Measurements from ENCODE around the gene ASAH2B. TPM values are rescaled to one million over a fixed set of nuclear protein-coding genes. Genes with fewer than 3 reads are reported as not detected.
A peak's percentile ranks its signal among the peaks of the same experiment; 100 is the strongest.
"Not testable (repeated sequence)": the region's sequence is repeated elsewhere in the genome, so short reads cannot be mapped to it uniquely, and the experiment has no call there.

Gene ASAH2B
- 5.7 and 7.7 TPM in 2 replicates for total RNA-seq (2014; rRNA removed; shearing (Covaris generic))

- Histone ChIP-seq H3K27ac (peak within 1 kb of the TSS; percentile 56), H3K4me1 (replicated peaks) (peaks cover 5% of the 10 kb centered on the region), H3K27me3 (replicated peaks) (no peaks in the 10 kb centered on the region), H3K9me3 (replicated peaks) (no peaks in the 10 kb centered on the region), H3K36me3 (no peaks in the 10 kb centered on the region), H3K4me3 (peak within 1 kb of the TSS; percentile 62)
- peak; percentile 82 to 85 for DNase-seq (ENCODE audit: low read depth in 1 of 2, low spot score in 2 of 2)
Measured at GRCh38 chr10:50739618-50740292, at the start of gene ASAH2B. ASAH2B (plus strand) TSS chr10:50739936; CDS start chr10:50745131, 5,195 bp downstream.

GRCh38 chr10:50697819-50698218 lies 41.9 kb upstream of the ASAH2B start:
- not testable (repeated sequence) for H3K9me3 ChIP-seq (replicated peaks); H3K27ac ChIP-seq; H3K4me3 ChIP-seq; H3K4me1 ChIP-seq (replicated peaks); DNase-seq (ENCODE audit: low read depth in 1 of 2, low spot score in 2 of 2); H3K36me3 ChIP-seq; H3K27me3 ChIP-seq (replicated peaks)

DNA sequence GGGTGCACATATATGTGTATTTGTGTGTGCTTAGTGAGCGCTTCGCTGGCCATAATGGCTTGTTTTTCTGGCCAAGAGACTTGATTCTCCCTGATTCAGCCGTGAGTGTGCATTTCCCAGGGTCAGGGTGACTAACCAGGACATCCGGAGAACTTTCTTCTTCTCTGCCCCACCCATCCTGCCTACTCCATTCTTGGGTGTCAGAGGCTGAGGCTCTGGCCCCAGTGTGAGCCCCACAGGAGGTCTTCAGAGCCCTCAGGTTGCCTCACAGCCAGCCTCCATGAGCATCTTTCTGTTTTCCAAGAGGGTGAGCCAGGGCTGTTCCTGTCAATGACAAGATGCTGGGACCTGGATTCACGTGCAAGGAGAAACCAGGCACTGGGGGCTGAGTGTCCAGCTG lies 37.8 kb upstream of the ASAH2B start:
- not testable (repeated sequence) for H3K27ac ChIP-seq; H3K27me3 ChIP-seq (replicated peaks); H3K9me3 ChIP-seq (replicated peaks); H3K4me3 ChIP-seq; H3K4me1 ChIP-seq (replicated peaks); DNase-seq (ENCODE audit: low read depth in 1 of 2, low spot score in 2 of 2); H3K36me3 ChIP-seq

DNA sequence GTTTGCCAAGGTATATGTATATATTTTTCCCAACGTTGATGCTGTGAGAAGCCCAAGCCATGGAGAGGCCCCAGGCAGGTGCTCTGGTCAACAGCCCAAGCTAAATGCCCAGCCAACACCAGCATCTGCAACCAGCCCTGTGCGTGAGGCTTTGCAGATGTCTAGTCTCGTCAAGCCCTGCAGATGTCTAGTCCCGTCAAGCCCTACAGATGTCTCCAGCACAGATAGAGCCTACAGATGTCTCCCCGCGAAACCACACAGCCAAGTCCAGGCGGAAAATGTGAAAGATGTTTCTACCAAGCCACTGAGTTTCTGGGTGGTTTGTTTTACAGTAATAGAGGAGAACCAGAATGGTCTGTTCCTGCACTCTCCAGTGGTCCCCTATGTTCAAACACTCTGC lies 36.7 kb upstream of the ASAH2B start:
- H3K27me3 ChIP-seq (replicated peaks); H3K4me3 ChIP-seq; H3K27ac ChIP-seq; H3K9me3 ChIP-seq (replicated peaks); H3K4me1 ChIP-seq (replicated peaks); H3K36me3 ChIP-seq; DNase-seq (ENCODE audit: low read depth in 1 of 2, low spot score in 2 of 2): not testable (repeated sequence)

DNA sequence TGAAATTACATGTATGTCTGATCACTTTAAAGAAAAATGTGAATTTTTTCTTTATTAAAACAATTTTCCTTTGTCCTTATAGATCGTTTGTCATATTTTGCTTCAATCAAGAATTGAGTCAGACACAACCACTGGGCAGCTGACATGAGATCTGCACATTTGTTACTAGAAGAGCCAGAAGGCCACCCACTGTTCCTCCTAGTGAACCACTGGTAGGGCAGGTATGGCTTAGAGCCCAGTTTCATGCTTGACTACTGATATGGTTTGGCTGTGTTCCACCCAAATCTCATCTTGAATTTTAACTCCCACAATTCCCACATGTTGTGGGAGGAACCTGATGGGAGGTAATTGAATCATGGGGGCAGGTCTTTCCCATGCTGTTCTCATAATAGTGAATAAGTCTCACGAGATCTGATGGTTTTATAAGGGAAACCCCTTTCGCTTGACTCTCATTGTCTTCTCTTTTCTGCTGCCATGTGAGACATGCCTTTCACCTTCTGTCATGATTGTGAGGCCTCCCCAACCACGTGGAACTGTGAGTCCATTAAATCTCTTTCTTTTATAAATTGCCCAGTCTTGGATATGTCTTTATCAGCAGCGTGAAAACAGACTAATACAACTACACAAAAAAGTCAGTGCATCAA lies 35.2 kb upstream of the ASAH2B start:
- H3K27me3 ChIP-seq (replicated peaks); H3K4me3 ChIP-seq; H3K4me1 ChIP-seq (replicated peaks); DNase-seq (ENCODE audit: low read depth in 1 of 2, low spot score in 2 of 2); H3K27ac ChIP-seq; H3K36me3 ChIP-seq; H3K9me3 ChIP-seq (replicated peaks): not testable (repeated sequence)

- H3K27ac ChIP-seq; DNase-seq (ENCODE audit: low read depth in 1 of 2, low spot score in 2 of 2); H3K4me3 ChIP-seq; H3K36me3 ChIP-seq; H3K4me1 ChIP-seq (replicated peaks); H3K9me3 ChIP-seq (replicated peaks); H3K27me3 ChIP-seq (replicated peaks): not testable (repeated sequence)
Measured at GRCh38 chr10:50706006-50706405, 33.7 kb upstream of the ASAH2B start.

- H3K9me3 ChIP-seq (replicated peaks); H3K27me3 ChIP-seq (replicated peaks); H3K4me3 ChIP-seq; H3K27ac ChIP-seq; H3K4me1 ChIP-seq (replicated peaks); H3K36me3 ChIP-seq; DNase-seq (ENCODE audit: low read depth in 1 of 2, low spot score in 2 of 2): not testable (repeated sequence)
Measured at GRCh38 chr10:50710241-50710640, 29.5 kb upstream of the ASAH2B start.

DNA sequence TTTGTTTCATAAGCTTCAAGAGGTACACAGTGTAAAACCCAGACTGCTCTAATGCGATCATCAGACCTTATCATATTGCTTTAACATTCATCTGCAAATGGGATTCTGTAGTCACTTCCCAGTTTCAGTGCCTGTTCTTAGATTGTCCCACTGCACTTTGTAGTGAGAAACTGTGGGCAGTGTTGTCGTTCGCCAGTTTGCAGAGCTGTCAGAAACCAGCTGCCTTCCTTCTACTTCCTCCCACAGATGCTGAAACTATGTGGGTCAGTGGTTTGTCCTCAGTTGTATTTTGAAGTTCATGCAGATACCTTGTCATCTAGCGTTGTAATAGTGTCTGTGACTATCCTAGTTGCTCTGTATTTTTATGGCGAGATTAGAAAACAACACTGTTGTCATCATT lies 15.9 kb upstream of the ASAH2B start:
- not testable (repeated sequence) for H3K36me3 ChIP-seq; H3K27me3 ChIP-seq (replicated peaks); DNase-seq (ENCODE audit: low read depth in 1 of 2, low spot score in 2 of 2); H3K4me1 ChIP-seq (replicated peaks); H3K9me3 ChIP-seq (replicated peaks); H3K4me3 ChIP-seq; H3K27ac ChIP-seq

GRCh38 chr10:50728112-50728511 lies 11.6 kb upstream of the ASAH2B start:
- H3K27me3 ChIP-seq (replicated peaks); H3K36me3 ChIP-seq; H3K4me3 ChIP-seq; H3K27ac ChIP-seq; H3K4me1 ChIP-seq (replicated peaks); DNase-seq (ENCODE audit: low read depth in 1 of 2, low spot score in 2 of 2); H3K9me3 ChIP-seq (replicated peaks): not testable (repeated sequence)

DNA sequence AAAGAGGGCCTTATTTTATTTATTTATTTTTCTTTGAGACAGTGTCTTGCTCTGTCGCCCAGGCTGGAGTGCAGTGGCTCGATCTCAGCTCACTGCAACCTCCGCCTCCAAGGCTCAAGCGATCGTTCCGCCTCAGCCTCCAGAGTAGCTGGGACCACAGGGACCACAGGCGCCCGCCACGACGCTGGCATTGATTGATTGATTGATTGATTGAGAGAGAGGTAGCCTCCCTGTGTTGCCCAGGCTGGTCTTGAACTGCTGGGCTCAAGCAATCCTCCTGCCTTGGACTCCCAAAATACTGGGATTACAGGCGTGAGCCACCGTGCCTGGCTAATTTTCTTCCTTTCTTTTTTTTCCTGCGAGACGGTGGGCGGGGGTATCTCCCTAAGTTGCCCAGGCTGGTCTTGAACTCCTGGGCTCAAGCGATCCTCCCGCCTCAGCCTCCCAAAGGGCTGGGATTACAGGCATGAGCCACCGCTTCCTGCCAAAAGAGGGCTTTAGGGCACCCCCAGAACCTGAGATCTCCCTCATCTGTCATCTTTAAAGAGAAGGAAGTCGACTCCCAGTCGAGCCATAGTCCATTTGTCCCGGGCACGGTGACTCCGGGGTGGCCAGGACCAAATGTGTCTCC lies 634 bp upstream of the ASAH2B start:
- H3K27me3 ChIP-seq (replicated peaks); H3K4me1 ChIP-seq (replicated peaks); H3K36me3 ChIP-seq; H3K9me3 ChIP-seq (replicated peaks); DNase-seq (ENCODE audit: low read depth in 1 of 2, low spot score in 2 of 2): not testable (repeated sequence)
- Histone ChIP-seq H3K4me3 (peak overlapping the region; percentile 62), H3K27ac (peak overlapping the region; percentile 56)

DNA sequence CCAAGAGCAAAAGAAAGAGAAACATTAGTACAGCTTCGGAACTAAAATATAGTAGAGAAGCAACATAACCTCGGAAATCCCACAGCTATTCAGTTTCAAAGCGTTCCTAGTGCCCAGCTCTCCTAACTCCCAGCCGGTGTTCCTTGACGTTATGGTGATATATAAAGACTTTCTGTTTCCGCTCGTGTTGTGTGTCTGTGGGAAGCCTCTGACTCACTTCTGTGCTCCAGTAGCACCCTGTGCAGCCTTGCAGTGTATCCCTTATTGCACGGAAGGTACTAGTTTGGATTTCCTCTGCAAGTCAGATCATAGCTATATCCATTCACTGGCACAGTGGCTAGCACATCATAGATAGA lies 535 bp downstream of the ASAH2B start:
- Histone ChIP-seq H3K9me3 (replicated peaks) (no peaks in the 10 kb centered on the region), H3K4me3 (peak overlapping the region; percentile 62), H3K27ac (peak overlapping the region; percentile 56), H3K4me1 (replicated peaks) (peaks cover 5% of the 10 kb centered on the region), H3K36me3 (no peaks in the 10 kb centered on the region), H3K27me3 (replicated peaks) (no peaks in the 10 kb centered on the region)
- DNase-seq (ENCODE audit: low read depth in 1 of 2, low spot score in 2 of 2): peak; percentile 52 to 62

DNA sequence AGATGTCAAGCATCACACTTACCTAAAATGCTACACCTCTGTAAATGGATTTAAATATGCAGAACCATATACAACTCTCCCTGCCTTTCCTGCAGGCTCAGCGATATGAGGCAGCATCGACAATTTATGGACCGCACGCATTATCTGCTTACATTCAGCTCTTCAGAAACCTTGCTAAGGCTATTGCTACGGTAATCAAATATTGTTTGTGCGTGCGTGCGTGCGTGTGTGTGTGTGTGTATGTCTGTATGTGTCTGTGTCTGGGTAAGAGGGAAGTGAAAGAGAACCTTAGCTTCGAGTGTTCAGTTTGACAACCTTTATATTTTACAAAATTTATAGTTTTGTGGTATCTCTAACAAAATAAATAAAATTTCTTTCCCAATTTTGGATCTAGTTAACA lies 3.1 kb downstream of the ASAH2B start:
- H3K36me3 ChIP-seq; H3K4me1 ChIP-seq (replicated peaks); H3K9me3 ChIP-seq (replicated peaks); H3K27ac ChIP-seq; DNase-seq (ENCODE audit: low read depth in 1 of 2, low spot score in 2 of 2); H3K4me3 ChIP-seq; H3K27me3 ChIP-seq (replicated peaks): not testable (repeated sequence)

GRCh38 chr10:50766774-50767513 lies 27.2 kb downstream of the ASAH2B start:
- not testable (repeated sequence) for H3K9me3 ChIP-seq (replicated peaks); H3K27ac ChIP-seq; H3K4me3 ChIP-seq; H3K27me3 ChIP-seq (replicated peaks); H3K36me3 ChIP-seq; H3K4me1 ChIP-seq (replicated peaks); DNase-seq (ENCODE audit: low read depth in 1 of 2, low spot score in 2 of 2)

- not testable (repeated sequence) for H3K27ac ChIP-seq; H3K4me3 ChIP-seq; H3K9me3 ChIP-seq (replicated peaks); H3K27me3 ChIP-seq (replicated peaks); DNase-seq (ENCODE audit: low read depth in 1 of 2, low spot score in 2 of 2); H3K36me3 ChIP-seq; H3K4me1 ChIP-seq (replicated peaks)
Measured at GRCh38 chr10:50772042-50772441, 32.3 kb downstream of the ASAH2B start.

Measured in SJSA1 (cell line).